Measurements from ENCODE around the gene HRCT1. TPM values are rescaled to one million over a fixed set of nuclear protein-coding genes. Genes with fewer than 3 reads are reported as not detected.

Gene HRCT1
- total RNA-seq, result 0.18 and 0.86 TPM in 2 replicates

DNA sequence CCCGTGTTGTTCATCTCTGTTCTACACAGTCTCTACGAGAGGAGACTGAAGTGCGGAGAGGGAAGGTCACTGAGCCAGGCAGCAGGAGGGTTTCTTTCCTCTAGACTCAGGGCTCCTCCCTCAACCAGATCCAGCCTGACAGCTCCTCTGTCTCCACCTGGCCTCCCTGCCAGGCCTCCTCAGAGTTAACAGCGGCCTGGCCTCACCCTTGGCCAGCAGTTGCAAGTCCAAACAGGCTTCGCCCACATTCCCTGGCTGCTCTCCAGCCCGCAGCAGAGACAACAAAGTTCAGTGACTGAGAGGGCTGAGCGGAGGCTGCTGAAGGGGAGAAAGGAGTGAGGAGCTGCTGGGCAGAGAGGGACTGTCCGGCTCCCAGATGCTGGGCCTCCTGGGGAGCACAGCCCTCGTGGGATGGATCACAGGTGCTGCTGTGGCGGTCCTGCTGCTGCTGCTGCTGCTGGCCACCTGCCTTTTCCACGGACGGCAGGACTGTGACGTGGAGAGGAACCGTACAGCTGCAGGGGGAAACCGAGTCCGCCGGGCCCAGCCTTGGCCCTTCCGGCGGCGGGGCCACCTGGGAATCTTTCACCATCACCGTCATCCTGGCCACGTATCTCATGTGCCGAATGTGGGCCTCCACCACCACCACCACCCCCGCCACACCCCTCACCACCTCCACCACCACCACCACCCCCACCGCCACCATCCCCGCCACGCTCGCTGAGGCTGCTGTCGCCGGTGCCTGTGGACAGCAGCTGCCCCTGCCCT is at the start of gene HRCT1:
TSS of gene HRCT1 (plus strand) at position 291 of the 768 bp plus-strand sequence. CDS start at position 377, 86 bp downstream.

GRCh38 chr9:35870351-35870923 is 35.6 kb upstream of the HRCT1 start, which contains the start of gene OR13J1:
TSS of gene OR13J1 (minus strand) at chr9:35870401. CDS start at chr9:35870401, 0 bp downstream.

DNA sequence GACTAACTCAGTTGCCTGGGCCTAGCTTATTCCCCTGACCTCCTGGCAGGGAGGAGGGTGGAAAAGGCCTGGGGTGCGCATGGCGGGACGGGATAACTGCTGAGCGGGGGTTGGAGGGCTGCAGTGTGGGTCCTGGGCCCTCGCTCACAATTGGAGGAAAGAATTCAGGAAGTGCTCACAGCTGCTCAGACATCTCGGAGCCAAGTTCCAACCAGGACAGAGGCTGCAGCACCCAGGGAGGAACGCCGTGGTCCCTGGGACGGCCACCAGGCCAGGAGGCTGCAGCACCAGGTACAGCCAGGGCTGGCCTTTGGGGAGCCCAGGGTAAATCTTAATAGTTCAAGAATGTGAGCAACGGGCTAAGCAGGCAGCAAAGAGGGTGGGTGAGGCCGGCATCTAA is 3.3 kb downstream of the HRCT1 start, which contains the start of gene SPAAR:
TSS of gene SPAAR (plus strand) at position 217 of the 400 bp plus-strand sequence. CDS start 974 bp downstream, outside the sequence.

Other genes starting within 250 kb of the HRCT1 start
- 1,659 and 5,862 TPM in 2 replicates for gene RMRP, start 248.2 kb upstream of the HRCT1 start, total RNA-seq
- gene CCDC107, start 247.9 kb upstream of the HRCT1 start, total RNA-seq, result 14.0 and 27.1 TPM in 2 replicates
- 4.1 and 8.4 TPM in 2 replicates for gene ARHGEF39, start 241.0 kb upstream of the HRCT1 start, total RNA-seq
- gene CA9, start 232.3 kb upstream of the HRCT1 start, total RNA-seq, result 1.1 TPM in 1 of 2 replicates, not detected in the other
- gene TPM2, start 216.3 kb upstream of the HRCT1 start, total RNA-seq, result 1,252 and 1,303 TPM in 2 replicates
- gene TLN1, start 174.0 kb upstream of the HRCT1 start, total RNA-seq, result 473 and 541 TPM in 2 replicates
- gene CREB3, start 173.5 kb upstream of the HRCT1 start, total RNA-seq, result 118 and 127 TPM in 2 replicates
- gene GBA2, start 157.0 kb upstream of the HRCT1 start, total RNA-seq, result 15.0 and 18.4 TPM in 2 replicates
- gene RGP1, start 156.9 kb upstream of the HRCT1 start, total RNA-seq, result 13.1 and 15.9 TPM in 2 replicates
- gene MSMP, start 151.9 kb upstream of the HRCT1 start, total RNA-seq, result not detected in 2 replicates
- gene NPR2, start 114.6 kb upstream of the HRCT1 start, total RNA-seq, result 27.3 and 28.8 TPM in 2 replicates
- gene SPAG8, start 93.9 kb upstream of the HRCT1 start, total RNA-seq, result 0.53 and 1.2 TPM in 2 replicates
- gene HINT2, start 91.2 kb upstream of the HRCT1 start, total RNA-seq, result 34.6 and 34.7 TPM in 2 replicates
- not detected in 2 replicates for gene FAM221B, start 77.5 kb upstream of the HRCT1 start, total RNA-seq
- gene TMEM8B, start 77.0 kb upstream of the HRCT1 start, total RNA-seq, result 3.2 and 5.7 TPM in 2 replicates
- not detected in 2 replicates for gene OR13J1, start 35.8 kb upstream of the HRCT1 start, total RNA-seq
- 0.18 TPM in 1 of 2 replicates, not detected in the other for gene SPAAR, start 3.3 kb downstream of the HRCT1 start, total RNA-seq
- gene OR2S2, start 52.0 kb downstream of the HRCT1 start, total RNA-seq, result not detected in 2 replicates
- gene RECK, start 130.7 kb downstream of the HRCT1 start, total RNA-seq, result 19.0 and 23.7 TPM in 2 replicates
- 17.9 and 29.2 TPM in 2 replicates for gene GLIPR2, start 230.5 kb downstream of the HRCT1 start, total RNA-seq